ENCODE data around the gene PFKL.

GRCh38 chr21:44324854-44325107 is 24.9 kb downstream of the PFKL start:
- TF ChIP-seq CTCF (IDR thresholded peaks at IDR 0.05), result no peak
- no peak for TF ChIP-seq POLR2A (IDR thresholded peaks at IDR 0.05)

All from lower leg skin (tissue), 3 donors.